Stimulated activated CD8-positive, alpha-beta memory T cell treated with anti-CD3 and anti-CD28 coated beads, Interleukin-7, amount 100 ng/mL, for 48 hours (primary cell): ENCODE results near the gene PCDHA11.
"Not testable (repeated sequence)": the region's sequence is repeated elsewhere in the genome, so short reads cannot be mapped to it uniquely, and the experiment has no call there.

Experiments
- DNase-seq, 2 donors: peaks; one replicate each; pipeline ENCODE4 v3.0.0-alpha.2; 2020; ENCODE audit warnings: low read depth in 1 of 2; ENCODE audit errors: extremely low read depth in 1 of 2

Gene PCDHA11, protein sequence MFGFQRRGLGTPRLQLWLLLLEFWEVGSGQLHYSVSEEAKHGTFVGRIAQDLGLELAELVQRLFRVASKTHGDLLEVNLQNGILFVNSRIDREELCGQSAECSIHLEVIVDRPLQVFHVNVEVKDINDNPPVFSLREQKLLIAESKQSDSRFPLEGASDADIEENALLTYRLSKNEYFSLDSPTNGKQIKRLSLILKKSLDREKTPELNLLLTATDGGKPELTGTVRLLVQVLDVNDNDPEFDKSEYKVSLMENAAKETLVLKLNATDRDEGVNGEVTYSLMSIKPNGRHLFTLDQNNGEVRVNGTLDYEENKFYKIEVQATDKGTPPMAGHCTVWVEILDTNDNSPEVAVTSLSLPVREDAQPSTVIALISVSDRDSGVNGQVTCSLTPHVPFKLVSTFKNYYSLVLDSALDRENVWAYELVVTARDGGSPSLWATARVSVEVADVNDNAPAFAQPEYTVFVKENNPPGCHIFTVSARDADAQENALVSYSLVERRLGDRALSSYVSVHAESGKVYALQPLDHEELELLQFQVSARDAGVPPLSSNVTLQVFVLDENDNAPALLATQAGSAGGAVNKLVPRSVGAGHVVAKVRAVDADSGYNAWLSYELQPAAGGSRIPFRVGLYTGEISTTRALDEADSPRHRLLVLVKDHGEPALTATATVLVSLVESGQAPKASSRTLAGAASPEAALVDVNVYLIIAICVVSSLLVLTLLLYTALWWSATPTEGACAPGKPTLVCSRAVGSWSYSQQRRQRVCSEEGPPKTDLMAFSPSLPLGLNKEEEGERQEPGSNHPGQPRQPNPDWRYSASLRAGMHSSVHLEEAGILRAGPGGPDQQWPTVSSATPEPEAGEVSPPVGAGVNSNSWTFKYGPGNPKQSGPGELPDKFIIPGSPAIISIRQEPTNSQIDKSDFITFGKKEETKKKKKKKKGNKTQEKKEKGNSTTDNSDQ

DNA sequence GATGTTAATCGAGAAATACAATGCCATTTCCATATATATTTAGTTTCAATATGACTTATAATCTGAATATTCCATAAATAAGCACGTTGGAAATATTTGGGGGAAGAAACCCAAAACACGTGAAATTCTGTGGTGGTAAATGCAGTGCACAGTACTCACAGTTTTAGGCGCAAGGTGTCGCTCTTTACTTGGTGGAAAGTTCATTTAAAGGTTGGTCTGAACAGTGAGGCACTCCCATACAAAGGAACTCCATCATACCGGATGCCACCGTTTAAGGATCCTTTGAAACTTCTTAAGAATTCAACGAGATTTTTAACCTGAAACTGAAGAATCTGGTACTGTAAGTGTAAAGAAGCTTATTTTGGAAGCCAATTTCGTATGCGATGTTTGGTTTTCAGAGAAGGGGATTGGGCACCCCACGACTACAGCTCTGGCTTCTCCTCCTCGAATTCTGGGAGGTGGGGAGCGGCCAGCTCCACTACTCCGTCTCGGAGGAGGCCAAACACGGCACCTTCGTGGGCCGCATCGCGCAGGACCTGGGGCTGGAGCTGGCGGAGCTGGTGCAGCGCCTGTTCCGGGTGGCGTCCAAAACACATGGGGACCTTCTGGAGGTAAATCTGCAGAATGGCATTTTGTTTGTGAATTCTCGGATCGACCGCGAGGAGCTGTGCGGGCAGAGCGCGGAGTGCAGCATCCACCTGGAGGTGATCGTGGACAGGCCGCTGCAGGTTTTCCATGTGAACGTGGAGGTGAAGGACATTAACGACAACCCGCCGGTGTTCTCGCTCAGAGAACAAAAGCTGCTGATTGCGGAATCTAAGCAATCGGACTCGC is at the start of gene PCDHA11:
Gene PCDHA11, plus strand, starts transcription at position 237 of the 834 bp plus-strand sequence. Its CDS starts 147 bp downstream, at position 384.
- DNase-seq: no peak

DNA sequence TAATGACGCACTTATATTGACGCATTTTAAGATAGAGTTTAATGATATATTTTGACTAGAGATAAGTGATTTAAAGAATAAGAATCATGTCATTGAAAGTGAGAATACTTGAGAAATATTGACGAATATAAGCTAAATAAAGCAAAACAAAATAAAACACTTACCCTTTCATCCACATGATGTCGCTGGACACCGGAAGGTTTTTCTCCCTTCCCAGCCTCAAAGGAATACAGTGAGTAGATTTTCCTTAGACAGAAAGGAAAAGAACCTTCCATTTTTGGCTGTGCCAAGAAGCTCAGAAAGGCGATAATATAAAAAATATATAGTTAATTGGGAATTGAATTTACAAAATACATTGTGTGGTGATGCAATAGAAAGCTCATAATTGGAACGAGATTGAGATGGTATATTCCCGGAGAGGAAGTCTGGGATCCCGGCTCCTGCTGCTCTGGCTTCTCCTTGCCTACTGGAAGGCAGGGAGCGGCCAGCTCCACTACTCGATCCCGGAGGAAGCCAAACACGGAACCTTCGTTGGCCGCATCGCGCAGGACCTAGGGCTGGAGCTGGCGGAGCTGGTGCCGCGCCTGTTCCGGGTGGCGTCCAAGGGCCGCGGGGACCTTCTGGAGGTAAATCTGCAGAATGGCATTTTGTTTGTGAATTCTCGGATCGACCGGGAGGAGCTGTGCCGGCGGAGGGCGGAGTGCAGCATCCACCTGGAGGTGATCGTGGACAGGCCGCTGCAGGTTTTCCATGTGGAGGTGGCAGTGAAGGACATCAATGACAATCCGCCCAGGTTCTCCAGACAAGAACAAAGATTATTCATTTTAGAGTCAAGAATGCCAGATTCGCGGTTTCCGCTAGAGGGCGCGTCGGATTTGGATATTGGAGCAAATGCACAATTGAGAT is 47.1 kb upstream of the PCDHA11 start, which contains the start of gene PCDHA5:
Gene PCDHA5, plus strand, starts transcription at position 239 of the 906 bp plus-strand sequence.
- no peak for DNase-seq

DNA sequence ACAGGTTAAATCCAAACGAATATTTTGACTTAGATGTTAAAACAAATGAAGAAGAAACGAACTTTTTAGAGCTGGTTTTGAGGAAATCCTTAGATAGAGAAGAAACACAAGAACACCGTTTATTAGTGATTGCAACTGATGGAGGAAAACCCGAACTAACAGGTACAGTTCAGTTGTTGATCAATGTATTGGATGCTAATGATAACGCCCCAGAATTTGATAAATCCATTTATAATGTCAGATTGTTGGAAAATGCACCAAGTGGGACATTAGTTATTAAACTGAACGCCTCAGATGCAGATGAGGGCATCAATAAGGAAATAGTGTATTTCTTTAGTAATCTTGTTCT is 46.5 kb upstream of the PCDHA11 start:
- no peak for DNase-seq

DNA sequence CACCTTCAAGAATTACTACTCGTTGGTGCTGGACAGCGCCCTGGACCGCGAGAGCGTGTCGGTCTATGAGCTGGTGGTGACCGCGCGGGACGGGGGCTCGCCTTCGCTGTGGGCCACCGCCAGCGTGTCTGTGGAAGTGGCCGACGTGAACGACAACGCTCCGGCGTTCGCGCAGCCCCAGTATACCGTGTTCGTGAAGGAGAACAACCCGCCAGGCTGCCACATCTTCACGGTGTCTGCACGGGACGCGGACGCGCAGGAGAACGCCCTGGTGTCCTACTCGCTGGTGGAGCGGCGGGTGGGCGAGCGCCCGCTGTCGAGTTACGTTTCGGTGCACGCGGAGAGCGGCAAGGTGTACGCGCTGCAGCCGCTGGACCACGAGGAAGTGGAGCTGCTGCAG is 45.8 kb upstream of the PCDHA11 start:
- DNase-seq: not testable (repeated sequence)

DNA sequence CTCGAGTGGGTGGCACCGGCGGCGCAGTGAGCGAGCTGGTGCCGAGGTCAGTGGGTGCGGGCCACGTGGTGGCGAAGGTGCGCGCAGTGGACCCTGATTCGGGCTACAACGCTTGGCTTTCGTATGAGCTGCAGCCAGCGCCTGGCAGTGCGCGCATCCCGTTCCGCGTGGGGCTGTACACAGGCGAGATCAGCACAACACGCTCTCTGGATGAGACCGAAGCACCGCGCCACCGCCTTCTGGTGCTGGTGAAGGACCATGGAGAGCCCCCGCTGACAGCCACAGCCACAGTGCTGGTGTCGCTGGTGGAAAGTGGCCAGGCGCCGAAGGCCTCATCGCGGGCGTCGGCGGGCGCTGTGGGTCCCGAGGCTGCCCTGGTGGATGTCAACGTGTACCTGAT is 45.3 kb upstream of the PCDHA11 start:
- no peak for DNase-seq

DNA sequence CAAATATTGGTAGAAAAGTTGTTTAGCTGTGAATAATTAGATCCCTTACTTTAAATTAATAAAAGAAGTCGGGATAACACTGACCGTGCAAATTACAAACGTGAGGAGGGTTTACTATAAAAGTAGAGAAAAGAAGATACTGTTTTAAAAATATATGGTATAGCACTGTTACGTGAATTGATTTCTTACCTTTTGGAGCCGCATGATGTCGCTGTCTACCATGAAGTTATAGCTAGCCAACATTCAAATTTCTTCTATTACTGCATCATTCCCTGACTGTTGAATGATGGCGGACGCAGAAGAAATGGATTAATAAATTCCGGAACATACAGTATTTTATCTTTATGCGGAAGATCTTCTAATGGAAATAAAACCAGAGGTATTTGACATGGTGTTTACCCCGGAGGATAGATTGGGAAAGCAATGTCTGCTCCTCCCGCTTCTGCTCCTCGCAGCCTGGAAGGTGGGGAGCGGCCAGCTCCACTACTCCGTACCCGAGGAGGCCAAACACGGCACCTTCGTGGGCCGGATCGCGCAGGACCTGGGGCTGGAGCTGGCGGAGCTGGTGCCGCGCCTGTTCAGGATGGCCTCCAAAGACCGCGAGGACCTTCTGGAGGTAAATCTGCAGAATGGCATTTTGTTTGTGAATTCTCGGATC is 40.9 kb upstream of the PCDHA11 start, which contains the start of gene PCDHA6:
Gene PCDHA6, plus strand, starts transcription at position 257 of the 658 bp plus-strand sequence. Its CDS starts 132 bp downstream, at position 389.
- no peak for DNase-seq

DNA sequence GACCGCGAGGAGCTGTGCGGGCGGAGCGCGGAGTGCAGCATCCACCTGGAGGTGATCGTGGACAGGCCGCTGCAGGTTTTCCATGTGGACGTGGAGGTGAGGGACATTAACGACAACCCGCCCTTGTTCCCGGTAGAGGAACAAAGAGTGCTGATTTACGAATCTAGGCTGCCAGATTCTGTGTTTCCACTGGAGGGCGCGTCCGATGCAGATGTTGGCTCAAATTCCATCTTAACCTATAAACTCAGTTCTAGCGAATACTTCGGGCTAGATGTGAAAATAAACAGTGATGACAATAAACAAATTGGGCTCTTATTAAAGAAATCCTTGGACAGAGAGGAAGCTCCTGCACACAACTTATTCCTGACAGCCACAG is 40.4 kb upstream of the PCDHA11 start:
- DNase-seq: no peak

DNA sequence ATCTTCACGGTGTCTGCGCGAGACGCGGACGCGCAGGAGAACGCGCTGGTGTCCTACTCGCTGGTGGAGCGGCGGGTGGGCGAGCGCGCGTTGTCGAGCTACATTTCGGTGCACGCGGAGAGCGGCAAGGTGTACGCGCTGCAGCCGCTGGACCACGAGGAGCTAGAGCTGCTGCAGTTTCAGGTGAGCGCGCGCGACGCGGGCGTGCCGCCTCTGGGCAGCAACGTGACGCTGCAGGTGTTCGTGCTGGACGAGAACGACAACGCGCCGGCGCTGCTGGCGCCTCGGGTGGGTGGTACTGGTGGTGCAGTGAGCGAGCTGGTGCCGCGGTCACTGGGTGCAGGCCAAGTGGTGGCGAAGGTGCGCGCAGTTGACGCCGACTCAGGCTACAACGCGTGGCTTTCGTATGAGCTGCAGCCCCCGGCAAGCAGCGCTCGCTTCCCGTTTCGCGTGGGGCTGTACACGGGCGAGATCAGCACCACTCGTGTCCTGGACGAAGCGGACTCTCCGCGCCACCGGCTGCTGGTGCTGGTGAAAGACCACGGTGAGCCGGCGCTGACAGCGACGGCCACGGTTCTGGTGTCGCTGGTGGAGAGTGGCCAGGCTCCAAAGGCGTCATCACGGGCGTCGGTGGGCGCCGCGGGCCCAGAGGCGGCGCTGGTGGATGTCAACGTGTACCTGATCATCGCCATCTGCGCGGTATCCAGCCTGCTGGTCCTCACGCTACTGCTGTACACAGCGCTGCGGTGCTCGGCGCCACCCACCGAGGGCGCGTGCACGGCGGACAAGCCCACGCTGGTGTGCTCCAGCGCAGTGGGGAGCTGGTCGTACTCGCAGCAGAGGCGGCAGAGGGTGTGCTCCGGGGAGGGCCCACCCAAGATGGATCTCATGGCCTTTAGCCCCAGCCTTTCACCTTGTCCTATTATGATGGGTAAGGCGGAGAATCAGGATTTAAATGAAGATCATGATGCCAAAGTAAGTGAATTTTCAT is 39.0 kb upstream of the PCDHA11 start:
- not testable (repeated sequence) for DNase-seq

DNA sequence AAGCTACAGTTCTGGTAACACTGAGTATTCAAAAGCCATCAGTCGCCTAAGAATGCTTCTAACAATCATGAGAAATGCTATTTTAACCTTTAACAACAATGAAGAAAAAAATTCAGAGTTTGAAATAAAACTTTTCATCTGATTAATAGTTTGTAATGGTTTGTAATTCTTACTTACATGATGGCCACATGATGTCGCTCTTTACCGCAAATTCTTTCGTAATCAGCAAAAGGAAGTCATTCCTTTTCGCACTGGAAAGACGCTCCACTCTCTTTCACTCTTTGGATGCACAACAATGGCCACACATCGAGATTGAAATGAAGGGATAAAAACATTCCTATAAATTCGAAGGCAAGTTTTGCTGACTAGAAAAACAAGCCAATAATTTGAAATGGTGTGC is 34.8 kb upstream of the PCDHA11 start, which contains the start of gene PCDHA7:
Gene PCDHA7, plus strand, starts transcription at position 277 of the 400 bp plus-strand sequence. Its CDS starts 115 bp downstream, at position 392.
- DNase-seq: no peak

DNA sequence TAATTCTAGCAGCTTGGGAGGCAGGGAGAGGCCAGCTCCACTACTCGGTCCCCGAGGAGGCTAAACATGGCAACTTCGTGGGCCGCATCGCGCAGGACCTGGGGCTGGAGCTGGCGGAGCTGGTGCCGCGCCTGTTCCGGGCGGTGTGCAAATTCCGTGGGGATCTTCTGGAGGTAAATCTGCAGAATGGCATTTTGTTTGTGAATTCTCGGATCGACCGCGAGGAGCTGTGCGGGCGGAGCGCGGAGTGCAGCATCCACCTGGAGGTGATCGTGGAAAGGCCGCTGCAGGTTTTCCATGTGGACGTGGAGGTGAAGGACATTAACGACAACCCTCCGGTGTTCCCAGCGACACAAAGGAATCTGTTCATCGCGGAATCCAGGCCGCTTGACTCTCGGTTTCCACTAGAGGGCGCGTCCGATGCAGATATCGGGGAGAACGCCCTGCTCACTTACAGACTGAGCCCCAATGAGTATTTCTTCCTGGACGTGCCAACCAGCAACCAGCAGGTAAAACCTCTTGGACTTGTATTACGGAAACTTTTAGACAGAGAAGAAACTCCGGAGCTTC is 34.2 kb upstream of the PCDHA11 start:
- not testable (repeated sequence) for DNase-seq

DNA sequence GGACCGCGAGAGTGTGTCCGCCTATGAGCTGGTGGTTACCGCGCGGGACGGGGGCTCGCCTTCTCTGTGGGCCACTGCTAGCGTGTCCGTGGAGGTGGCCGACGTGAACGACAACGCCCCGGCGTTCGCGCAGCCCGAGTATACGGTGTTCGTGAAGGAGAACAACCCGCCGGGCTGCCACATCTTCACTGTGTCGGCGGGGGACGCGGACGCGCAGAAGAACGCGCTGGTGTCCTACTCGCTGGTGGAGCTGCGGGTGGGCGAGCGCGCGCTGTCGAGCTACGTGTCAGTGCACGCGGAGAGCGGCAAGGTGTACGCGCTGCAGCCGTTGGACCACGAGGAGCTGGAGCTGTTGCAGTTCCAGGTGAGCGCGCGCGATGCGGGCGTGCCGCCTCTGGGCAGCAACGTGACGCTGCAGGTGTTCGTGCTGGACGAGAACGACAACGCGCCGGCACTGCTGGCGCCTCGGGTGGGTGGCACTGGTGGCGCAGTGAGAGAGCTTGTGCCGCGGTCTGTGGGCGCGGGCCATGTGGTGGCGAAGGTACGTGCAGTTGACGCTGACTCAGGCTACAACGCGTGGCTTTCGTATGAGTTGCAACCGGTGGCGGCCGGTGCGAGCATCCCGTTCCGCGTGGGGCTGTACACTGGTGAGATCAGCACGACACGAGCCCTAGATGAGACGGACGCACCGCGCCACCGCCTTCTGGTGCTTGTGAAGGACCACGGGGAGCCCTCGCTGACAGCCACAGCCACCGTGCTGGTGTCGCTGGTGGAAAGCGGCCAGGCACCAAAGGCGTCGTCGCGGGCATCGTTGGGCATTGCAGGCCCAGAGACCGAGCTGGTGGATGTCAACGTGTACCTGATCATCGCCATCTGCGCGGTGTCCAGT is 32.9 kb upstream of the PCDHA11 start:
- no peak for DNase-seq

DNA sequence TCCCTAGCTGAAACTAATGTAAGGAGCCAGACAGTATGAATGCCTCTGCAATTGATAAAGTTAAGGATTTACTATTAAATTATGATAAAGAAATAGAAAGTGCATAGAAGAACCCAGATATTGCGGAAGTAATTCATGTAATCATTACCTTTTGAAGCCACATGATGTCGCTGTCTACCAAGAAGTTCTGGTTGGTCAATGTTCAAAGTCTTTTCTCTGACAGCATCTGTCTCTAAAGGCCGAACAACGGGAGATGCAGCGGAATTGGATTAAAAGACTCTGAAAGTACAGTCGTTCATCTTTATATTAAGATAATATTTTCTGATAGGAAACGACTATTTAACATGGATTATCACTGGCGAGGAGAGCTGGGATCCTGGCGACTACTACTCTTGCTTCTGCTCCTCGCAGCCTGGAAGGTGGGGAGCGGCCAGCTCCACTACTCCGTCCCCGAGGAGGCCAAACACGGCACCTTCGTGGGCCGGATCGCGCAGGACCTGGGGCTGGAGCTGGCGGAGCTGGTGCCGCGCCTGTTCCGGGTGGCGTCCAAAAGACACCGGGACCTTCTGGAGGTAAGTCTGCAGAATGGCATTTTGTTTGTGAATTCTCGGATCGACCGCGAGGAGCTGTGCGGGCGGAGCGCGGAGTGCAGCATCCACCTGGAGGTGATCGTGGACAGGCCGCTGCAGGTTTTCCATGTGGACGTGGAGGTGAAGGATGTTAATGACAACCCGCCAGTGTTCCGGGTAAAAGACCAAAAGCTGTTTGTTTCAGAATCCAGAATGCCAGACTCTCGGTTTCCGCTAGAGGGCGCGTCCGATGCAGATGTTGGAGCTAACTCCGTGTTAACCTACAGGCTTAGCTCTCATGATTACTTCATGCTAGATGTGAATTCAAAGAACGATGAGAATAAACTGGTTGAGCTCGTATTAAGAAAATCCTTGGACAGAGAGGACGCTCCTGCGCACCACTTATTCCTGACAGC is 27.5 kb upstream of the PCDHA11 start, which contains the start of gene PCDHA8:
Gene PCDHA8, plus strand, starts transcription at position 210 of the 985 bp plus-strand sequence. Its CDS starts 135 bp downstream, at position 345.
- no peak for DNase-seq

DNA sequence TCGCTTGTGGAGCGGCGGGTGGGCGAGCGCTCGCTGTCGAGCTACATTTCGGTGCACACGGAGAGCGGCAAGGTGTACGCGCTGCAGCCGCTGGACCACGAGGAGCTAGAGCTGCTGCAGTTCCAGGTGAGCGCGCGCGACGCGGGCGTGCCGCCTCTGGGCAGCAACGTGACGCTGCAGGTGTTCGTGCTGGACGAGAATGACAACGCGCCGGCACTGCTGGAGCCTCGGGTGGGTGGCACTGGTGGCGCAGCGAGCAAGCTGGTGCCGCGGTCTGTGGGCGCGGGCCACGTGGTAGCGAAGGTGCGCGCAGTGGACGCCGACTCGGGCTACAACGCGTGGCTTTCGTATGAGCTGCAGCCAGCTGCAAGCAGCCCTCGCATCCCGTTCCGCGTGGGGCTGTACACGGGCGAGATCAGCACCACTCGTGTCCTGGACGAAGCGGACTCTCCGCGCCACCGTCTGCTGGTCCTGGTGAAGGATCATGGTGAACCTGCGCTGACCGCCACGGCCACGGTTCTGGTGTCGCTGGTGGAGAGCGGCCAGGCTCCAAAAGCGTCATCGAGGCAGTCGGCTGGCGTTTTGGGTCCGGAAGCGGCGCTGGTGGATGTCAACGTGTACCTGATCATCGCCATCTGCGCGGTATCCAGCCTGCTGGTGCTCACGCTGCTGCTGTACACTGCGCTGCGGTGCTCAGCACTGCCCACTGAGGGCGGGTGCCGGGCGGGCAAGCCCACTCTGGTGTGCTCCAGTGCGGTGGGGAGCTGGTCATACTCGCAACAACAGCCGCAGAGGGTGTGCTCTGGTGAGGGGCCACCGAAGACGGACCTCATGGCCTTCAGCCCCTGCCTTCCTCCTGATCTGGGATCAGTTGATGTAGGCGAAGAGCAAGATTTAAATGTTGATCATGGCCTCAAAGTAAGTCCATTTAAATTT is 25.7 kb upstream of the PCDHA11 start:
- DNase-seq: no peak
